Ovary (tissue), 9 donors: Measurements from ENCODE around the gene TBC1D1. TPM values are rescaled to one million over a fixed set of nuclear protein-coding genes. Genes with fewer than 3 reads are reported as not detected.

ENCODE experiments used
- DNase-seq, 5 donors: peaks; one replicate each; pipeline ENCODE4 v3.0.0-alpha.2; 2019 to 2020
- H3K27ac ChIP-seq, 2 donors: fragments of 200-600 bp; one replicate each; pipeline versions ENCODE4 v1.5.1 to v1.8.0; 2019 to 2022
- H3K27me3 ChIP-seq: fragments of 200-600 bp; one replicate; pipeline ENCODE4 v1.8.0; 2022
- H3K36me3 ChIP-seq: fragments of 200-600 bp; sonication (generic); one replicate; pipeline ENCODE4 v1.5.1; 2019
- H3K4me1 ChIP-seq: one replicate; pipeline ENCODE4 v1.8.1; 2013; ENCODE audit warnings: mild to moderate bottlenecking, moderate library complexity; ENCODE audit not compliant: insufficient read depth
- H3K4me3 ChIP-seq: fragments of 200-600 bp; sonication (generic); one replicate; pipeline ENCODE4 v1.5.1; 2017
- H3K9me3 ChIP-seq, 2 donors: fragments of 200-600 bp in 1 of 2; sonication (generic) in 1 of 2; one replicate each; pipeline versions ENCODE4 v1.5.1 to v1.8.1; 2013 to 2019; ENCODE audit warnings: mild to moderate bottlenecking in 1 of 2, moderate library complexity in 1 of 2
- EP300 ChIP-seq: sonication (generic); formaldehyde crosslinking; IDR thresholded peaks from one replicate; pipeline ENCODE4 v1.6.1; 2017; ENCODE audit warnings: antibody characterized with exemption
- POLR2A ChIP-seq: fragments of 450-650 bp; IDR thresholded peaks from one replicate; pipeline ENCODE4 v1.6.1; 2017; ENCODE audit warnings: antibody characterized with exemption, mild to moderate bottlenecking, moderate library complexity
- WGBS, 3 donors: extraction: QIAGEN DNeasy Blood & Tissue Kit in 1 of 3; methylation state at CpG; one replicate each; pipeline versions ENCODE4 v1.1.5 to v1.1.7; 2013 to 2017; 5-methylcytosine and 5-hydroxymethylcytosine counted together
- intact Hi-C, 4 donors: fragments of 100-400 bp; cut with DNase I; formaldehyde crosslinking; loops; one replicate each; pipeline versions ENCODE4 v1.11.0 to v1.15.1; 2022 to 2023
- polyA plus RNA-seq, 2 donors: library from polyadenylated mRNA; stranded (reverse); fragments of 200-250 nt in 1 of 2; fragments of 350-450 nt in 1 of 2; fragmentation: Illumina TruSeq in 1 of 2; extraction: RNeasy Lipid Tissue Mini Kit (QIAGEN cat#74804) in 1 of 2; gene quantifications; one replicate each; pipeline ENCODE4 v1.2.3, GENCODE V29; 2013 to 2014
- total RNA-seq, 7 donors: library from RNA; depleted of rRNA in 2 of 7; stranded (reverse); fragments of >200 nt in 2 of 7; fragmentation: NEBNext Ultra II Directional in 3 of 7; extraction: Animal tissue kit (Norgen Biotek cat#: 25700) in 3 of 7; gene quantifications; one replicate each; pipeline versions ENCODE4 v1.1.0 to v1.2.4, GENCODE V29; 2016 to 2023
- TF ChIP-seq, protein P1 (sequence below), 3 donors: fragments of 450-650 bp in 2 of 3; fragments of 200-600 bp in 1 of 3; IDR thresholded peaks; one replicate each; pipeline versions ENCODE4 v1.5.1 to v1.8.0; 2016 to 2022; ENCODE audit warnings: antibody characterized with exemption in 3 of 3, mild to moderate bottlenecking in 1 of 3
- donor health status: DM: no; HTN: no; CAD: no; lungs with moderate emphysema.
- donor health status: DM: no; HTN: no; CAD: no.
- donor health status: Bipolar disorder and iron deficiency.
- donor health status: DM: yes; HTN: yes; CAD: no.
- donor health status: DM: no; HTN: no; CAD: no.
- donor health status: DM: yes; HTN: yes; CAD: no.

TBC1D1 gene
- total and polyA plus RNA-seq, 9 donors, result 39.5 to 104 (median 63.9) TPM

DNA sequence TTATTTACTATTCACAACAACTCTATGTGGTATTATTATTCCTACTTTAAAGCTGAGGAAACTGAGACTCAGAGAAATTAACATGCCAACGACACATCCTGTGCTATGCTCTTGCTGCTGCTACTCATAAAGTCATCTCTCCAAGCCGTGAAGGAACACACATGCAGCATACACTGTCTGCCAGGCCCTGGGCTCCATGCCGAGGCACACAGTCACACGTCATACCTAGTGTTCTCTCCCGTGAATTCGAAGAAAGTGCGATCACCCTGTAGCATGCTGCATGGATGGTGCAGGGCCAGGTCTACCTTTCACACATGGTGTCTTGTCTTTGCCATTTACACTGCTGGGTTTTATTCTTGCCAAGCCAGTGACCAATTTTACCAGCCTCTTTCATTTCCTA lies 34.1 kb downstream of the TBC1D1 start:
- H3K4me3 ChIP-seq, result no peak overlapping the region
- H3K4me1 ChIP-seq, result no peaks in the 10 kb centered on the region
- no peaks in the 10 kb centered on the region for H3K9me3 ChIP-seq
- intact Hi-C loops, result no loop called here
- no peak overlapping the region for H3K27ac ChIP-seq
- H3K36me3 ChIP-seq, result no peaks in the 10 kb centered on the region
- WGBS, 3 donors, result 79 to 89% (median 81%) methylated on average over 7 of the region's 7 CpGs
- H3K27me3 ChIP-seq, result no peaks in the 10 kb centered on the region
- no peak for DNase-seq
- TF ChIP-seq, protein P1, sequence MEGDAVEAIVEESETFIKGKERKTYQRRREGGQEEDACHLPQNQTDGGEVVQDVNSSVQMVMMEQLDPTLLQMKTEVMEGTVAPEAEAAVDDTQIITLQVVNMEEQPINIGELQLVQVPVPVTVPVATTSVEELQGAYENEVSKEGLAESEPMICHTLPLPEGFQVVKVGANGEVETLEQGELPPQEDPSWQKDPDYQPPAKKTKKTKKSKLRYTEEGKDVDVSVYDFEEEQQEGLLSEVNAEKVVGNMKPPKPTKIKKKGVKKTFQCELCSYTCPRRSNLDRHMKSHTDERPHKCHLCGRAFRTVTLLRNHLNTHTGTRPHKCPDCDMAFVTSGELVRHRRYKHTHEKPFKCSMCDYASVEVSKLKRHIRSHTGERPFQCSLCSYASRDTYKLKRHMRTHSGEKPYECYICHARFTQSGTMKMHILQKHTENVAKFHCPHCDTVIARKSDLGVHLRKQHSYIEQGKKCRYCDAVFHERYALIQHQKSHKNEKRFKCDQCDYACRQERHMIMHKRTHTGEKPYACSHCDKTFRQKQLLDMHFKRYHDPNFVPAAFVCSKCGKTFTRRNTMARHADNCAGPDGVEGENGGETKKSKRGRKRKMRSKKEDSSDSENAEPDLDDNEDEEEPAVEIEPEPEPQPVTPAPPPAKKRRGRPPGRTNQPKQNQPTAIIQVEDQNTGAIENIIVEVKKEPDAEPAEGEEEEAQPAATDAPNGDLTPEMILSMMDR (IDR thresholded peaks at IDR 0.05), result no peak
- no peak for TF ChIP-seq POLR2A
- no peak for TF ChIP-seq EP300

DNA sequence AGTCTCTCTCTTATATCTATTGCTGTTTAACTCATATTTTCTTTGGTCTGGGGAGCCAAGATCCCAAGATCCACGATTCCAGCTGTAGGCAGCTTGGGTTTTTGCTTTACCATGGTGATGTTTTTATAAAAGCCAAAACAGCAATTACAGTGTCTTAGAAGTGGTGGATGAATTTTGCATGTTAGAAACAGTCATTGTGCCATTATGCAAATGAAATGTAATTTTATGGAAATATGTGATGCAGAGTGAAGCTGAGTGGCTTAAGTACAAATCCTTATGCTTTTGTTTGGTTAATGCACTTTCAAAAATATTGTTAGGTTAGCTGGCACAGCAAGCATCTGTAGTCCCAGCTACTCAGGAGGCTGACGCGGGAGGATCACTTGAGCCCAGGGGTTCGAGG lies 36.5 kb downstream of the TBC1D1 start:
- H3K4me1 ChIP-seq, result no peaks in the 10 kb centered on the region
- H3K9me3 ChIP-seq, result no peaks in the 10 kb centered on the region
- no peak overlapping the region for H3K27ac ChIP-seq
- 63 to 82% (median 69%) methylated on average over 4 of the region's 4 CpGs for WGBS, 3 donors
- no peak for DNase-seq
- no peaks in the 10 kb centered on the region for H3K36me3 ChIP-seq
- H3K4me3 ChIP-seq, result no peak overlapping the region
- intact Hi-C loops, result no loop called here
- no peaks in the 10 kb centered on the region for H3K27me3 ChIP-seq
- TF ChIP-seq EP300, result no peak
- TF ChIP-seq POLR2A, result no peak
- TF ChIP-seq, protein P1 (IDR thresholded peaks at IDR 0.05), result no peak

DNA sequence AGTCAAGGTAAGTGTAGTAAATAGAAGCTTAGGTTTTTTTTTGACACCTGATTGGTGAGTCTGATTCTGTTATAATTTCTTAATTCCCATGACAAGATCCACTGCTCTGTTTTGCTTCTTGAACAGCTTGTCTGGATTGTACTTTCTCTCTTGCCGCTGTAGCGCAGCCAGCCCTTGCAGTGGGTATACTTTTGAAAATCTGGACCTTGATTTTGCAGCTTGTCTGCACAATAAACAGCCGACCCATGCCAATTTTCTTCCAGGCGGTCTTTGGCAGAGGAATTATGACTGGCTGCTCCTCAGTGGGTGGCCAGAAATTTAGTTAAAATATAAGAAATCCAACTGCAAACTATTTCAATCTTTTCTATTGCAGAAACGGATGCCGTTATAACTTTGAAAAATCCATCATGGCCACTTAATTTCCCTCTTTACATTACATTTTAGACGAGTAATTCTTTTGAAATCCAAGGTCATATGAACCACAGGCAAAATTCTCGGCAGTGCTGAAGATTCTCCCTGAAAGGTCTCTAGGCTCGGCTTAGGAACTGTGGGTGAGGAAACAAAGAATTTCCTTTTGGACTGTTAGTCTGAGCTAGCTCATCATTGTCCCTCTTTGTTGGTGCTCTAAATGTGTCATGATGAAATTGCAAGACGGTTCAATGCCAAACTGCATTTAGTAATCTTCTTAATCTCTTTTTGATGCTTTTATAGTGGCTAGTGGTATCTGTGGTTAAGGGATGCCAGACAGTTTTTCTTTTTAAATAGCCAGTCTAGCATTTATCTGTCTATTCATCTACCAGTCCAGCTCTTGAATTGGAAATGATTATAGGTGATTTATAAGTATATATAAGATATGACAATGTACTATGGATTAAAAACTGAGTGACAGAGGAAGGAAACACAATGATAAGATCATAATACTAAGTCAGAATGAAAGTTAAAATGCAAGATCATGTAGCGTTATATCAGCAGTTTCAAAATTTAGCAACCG lies 37.8 kb downstream of the TBC1D1 start:
- Histone ChIP-seq H3K4me3 (no peak overlapping the region), H3K27ac (no peak overlapping the region), H3K36me3 (no peaks in the 10 kb centered on the region), H3K27me3 (no peaks in the 10 kb centered on the region), H3K9me3 (no peaks in the 10 kb centered on the region), H3K4me1 (no peaks in the 10 kb centered on the region)
- DNase-seq, result no peak
- WGBS, 3 donors, result 25 to 35% (median 26%) methylated on average over 12 of the region's 12 CpGs
- TF ChIP-seq POLR2A (no peak), EP300 (no peak)
- TF ChIP-seq, protein P1 (IDR thresholded peaks at IDR 0.05), result no peak
- intact Hi-C loops, result no loop called here

DNA sequence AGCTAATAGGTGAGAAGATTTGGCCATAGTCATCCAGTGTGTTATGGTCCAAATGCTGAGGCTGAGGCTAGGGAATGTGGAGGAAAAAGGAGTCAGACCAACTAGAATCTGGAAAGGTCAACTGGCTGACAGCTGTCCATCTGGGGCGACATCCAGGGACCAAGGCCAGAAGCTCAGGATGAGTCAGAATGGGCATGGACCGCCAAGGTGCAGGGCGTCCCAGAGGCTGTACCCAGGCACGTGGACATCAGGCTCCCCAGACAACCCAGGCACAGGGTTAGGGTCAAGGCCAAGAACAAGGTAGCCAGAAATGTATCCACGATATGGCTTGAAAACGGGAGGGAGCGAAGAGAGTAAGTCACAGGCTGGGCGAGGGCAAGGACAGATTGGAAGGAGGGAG lies 43.2 kb downstream of the TBC1D1 start:
- Histone ChIP-seq H3K27me3 (no peaks in the 10 kb centered on the region), H3K4me1 (no peaks in the 10 kb centered on the region), H3K4me3 (no peak overlapping the region), H3K36me3 (no peaks in the 10 kb centered on the region), H3K9me3 (no peaks in the 10 kb centered on the region), H3K27ac (no peak overlapping the region)
- TF ChIP-seq, protein P1 (IDR thresholded peaks at IDR 0.05), result no peak
- TF ChIP-seq POLR2A (no peak), EP300 (no peak)
- WGBS, 3 donors, result 89 to 93% (median 89%) methylated on average over 8 of the region's 8 CpGs
- DNase-seq, result no peak
- intact Hi-C loops, result no loop called here
